PC-3 (cell line): ENCODE results near the gene CSAD. TPM values are rescaled to one million over a fixed set of nuclear protein-coding genes. Genes with fewer than 3 reads are reported as not detected.
"Not testable (repeated sequence)": the region's sequence is repeated elsewhere in the genome, so short reads cannot be mapped to it uniquely, and the experiment has no call there.

Experiments used
- ATAC-seq: fragments of 200-7000 bp; cut with Tn5 transposase; 2 replicates; pipeline ENCODE4 v1.9.1; 2020; ENCODE audit warnings: mild to moderate bottlenecking, moderate library complexity
- BruUV-seq: library from RNA; stranded (reverse); fragments of 400-500 nt; replicated peaks from 2 replicates; lab custom pipeline; 2021; lab: Mats Ljungman, UMichigan
- CTCF ChIA-PET: fragments of 300-600 bp; sonication (Branson Sonifier 250); formaldehyde crosslinking; loops from one replicate; lab custom pipeline; 2022; ENCODE audit warnings: antibody characterized with exemption; lab: Charles Lee
- POLR2A ChIA-PET: fragments of 300-600 bp; sonication (Branson Sonifier 250); formaldehyde crosslinking; loops from one replicate; lab custom pipeline; 2022; ENCODE audit warnings: antibody characterized with exemption; ENCODE audit not compliant: unreplicated experiment; lab: Charles Lee
- DNase-seq: peaks from one replicate; pipeline ENCODE4 v3.0.0-alpha.2; 2015
- H2AFZ ChIP-seq: fragments of 300-600 bp; sonication (generic); 2 replicates; pipeline ENCODE4 v1.6.0; 2016; ENCODE audit warnings: antibody characterized with exemption, low read length
- H3F3A ChIP-seq: fragments of 300-600 bp; sonication (generic); one replicate; pipeline ENCODE4 v1.6.0; 2017; ENCODE audit warnings: antibody characterized with exemption, low read length, control low read depth, mild to moderate bottlenecking; ENCODE audit not compliant: unreplicated experiment
- H3K27ac ChIP-seq: fragments of 300-600 bp; sonication (generic); 2 replicates; pipeline ENCODE4 v1.5.1; 2016; ENCODE audit warnings: mild to moderate bottlenecking, low read length
- H3K27me3 ChIP-seq: fragments of 300-600 bp; sonication (generic); 2 replicates; pipeline ENCODE4 v1.6.1; 2016; ENCODE audit warnings: low read length, mixed read lengths
- H3K36me3 ChIP-seq: fragments of 300-600 bp; sonication (generic); 2 replicates; pipeline ENCODE4 v1.6.1; 2016; ENCODE audit warnings: low read depth, mixed run types, low read length, mixed read lengths
- H3K4me1 ChIP-seq: fragments of 300-600 bp; sonication (generic); 2 replicates; pipeline ENCODE4 v1.5.1; 2016; ENCODE audit warnings: low read length; ENCODE audit not compliant: insufficient read depth
- H3K4me2 ChIP-seq: fragments of 300-600 bp; sonication (generic); 2 replicates; pipeline ENCODE4 v1.6.0; 2016; ENCODE audit warnings: low read length
- H3K4me3 ChIP-seq: fragments of 300-600 bp; sonication (generic); 2 replicates; pipeline ENCODE4 v1.5.1; 2016; ENCODE audit warnings: mild to moderate bottlenecking, low read length, mixed read lengths
- H3K79me2 ChIP-seq: fragments of 300-600 bp; sonication (generic); 2 replicates; pipeline ENCODE4 v1.6.1; 2017; ENCODE audit warnings: low read length, mixed read lengths
- H3K9ac ChIP-seq: fragments of 300-600 bp; sonication (generic); 2 replicates; pipeline ENCODE4 v1.6.0; 2016; ENCODE audit warnings: mild to moderate bottlenecking, low read length
- H3K9me2 ChIP-seq: fragments of 300-600 bp; sonication (generic); replicated peaks from 2 replicates; pipeline ENCODE4 v1.6.1; 2016; ENCODE audit warnings: mixed run types, low read length, mixed read lengths
- H3K9me3 ChIP-seq: fragments of 300-600 bp; sonication (generic); 2 replicates; pipeline ENCODE4 v1.6.1; 2016; ENCODE audit warnings: low read length, mixed read lengths
- H4K20me1 ChIP-seq: fragments of 300-600 bp; sonication (generic); 2 replicates; pipeline ENCODE4 v1.6.1; 2016; ENCODE audit warnings: low read length, mixed read lengths
- CTCF ChIP-seq: fragments of 300-600 bp; sonication (generic); conservative IDR thresholded peaks from 2 replicates; pipeline ENCODE4 v1.5.1; 2017; ENCODE audit warnings: antibody characterized with exemption, low read depth, mild to moderate bottlenecking, low read length
- EZH2 ChIP-seq: fragments of 300-600 bp; sonication (generic); IDR thresholded peaks from one replicate; pipeline ENCODE4 v1.6.1; 2017; ENCODE audit warnings: antibody characterized with exemption, mild to moderate bottlenecking, low read length; ENCODE audit not compliant: unreplicated experiment
- EZH2phosphoT487 ChIP-seq: fragments of 300-600 bp; sonication (generic); IDR thresholded peaks from 2 replicates; pipeline ENCODE4 v1.6.1; 2018; ENCODE audit warnings: mild to moderate bottlenecking, antibody characterized with exemption, low read length, borderline replicate concordance
- intact Hi-C: fragments of 100-400 bp; cut with micrococcal nuclease; formaldehyde crosslinking; loops from 2 replicates; pipeline ENCODE4 v1.9.0; 2023
- total RNA-seq: library from RNA; depleted of rRNA; stranded (reverse); fragments of >200 nt; gene quantifications from 2 replicates; pipeline ENCODE4 v1.2.3, GENCODE V29; 2014; rRNA removed

Gene CSAD
- total RNA-seq, 1 experiment from 2014 or later: 21.5 TPM

- BruUV-seq: no TSS peak
- H2AFZ ChIP-seq: no peak overlapping the region
- no peak overlapping the region for H3K4me2 ChIP-seq
- no peaks in the 10 kb centered on the region for H3K36me3 ChIP-seq
- no peaks in the 10 kb centered on the region for H3K27me3 ChIP-seq
- no peaks in the 10 kb centered on the region for H3K9me3 ChIP-seq
- no peaks in the 10 kb centered on the region for H3K79me2 ChIP-seq
- ChIA-PET POLR2A (no interaction called here), CTCF (no interaction called here)
- no peaks in the 10 kb centered on the region for H3F3A ChIP-seq
- no peak overlapping the region for H3K4me3 ChIP-seq
- H3K27ac ChIP-seq: no peak overlapping the region
- H3K4me1 ChIP-seq: no peaks in the 10 kb centered on the region
- H3K9ac ChIP-seq: no peak overlapping the region
- H3K9me2 ChIP-seq: no peaks in the 10 kb centered on the region
- H4K20me1 ChIP-seq: no peaks in the 10 kb centered on the region
- TF ChIP-seq EZH2phosphoT487 (no peak), CTCF (no peak), EZH2 (no peak)
- ATAC-seq (no peak), DNase-seq (no peak)
- intact Hi-C loops: no loop called here
Observed at GRCh38 chr12:53113951-53114350, 66.8 kb downstream of the CSAD start.

DNA sequence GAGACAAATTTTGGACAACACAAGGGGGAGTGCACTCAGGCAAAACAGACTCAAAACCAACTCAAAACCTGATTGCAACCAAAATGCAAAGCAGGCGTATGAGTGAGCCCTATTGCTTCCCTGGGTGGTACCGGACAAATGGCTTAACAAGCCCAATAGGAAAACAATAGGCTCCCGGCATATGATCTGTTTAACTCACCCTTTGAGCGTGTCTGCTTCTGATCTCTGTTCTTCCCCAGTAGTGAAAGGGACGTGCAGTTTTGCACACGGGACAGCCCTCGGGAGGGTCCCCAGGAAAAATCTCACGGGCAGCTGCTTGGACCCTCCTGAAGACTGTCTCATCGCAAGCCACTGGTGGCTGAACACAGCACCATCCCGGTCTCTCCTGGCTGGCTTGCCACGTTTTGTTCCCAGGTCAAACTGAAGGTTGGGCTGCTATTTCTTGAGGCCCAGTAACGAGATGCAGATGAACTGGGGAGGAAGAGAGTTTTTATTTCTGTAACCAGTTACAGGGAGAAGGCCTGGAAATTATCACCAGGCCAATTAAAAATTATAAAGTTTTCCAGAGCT is 67.5 kb downstream of the CSAD start:
- no peaks in the 10 kb centered on the region for H3K9me3 ChIP-seq
- no peaks in the 10 kb centered on the region for H3K79me2 ChIP-seq
- H3K4me2 ChIP-seq: no peak overlapping the region
- no peak overlapping the region for H2AFZ ChIP-seq
- TF ChIP-seq EZH2phosphoT487 (no peak), EZH2 (no peak), CTCF (no peak)
- intact Hi-C loops: no loop called here
- no peaks in the 10 kb centered on the region for H3K36me3 ChIP-seq
- no peaks in the 10 kb centered on the region for H4K20me1 ChIP-seq
- no peaks in the 10 kb centered on the region for H3K4me1 ChIP-seq
- no peak overlapping the region for H3K27ac ChIP-seq
- no peak for ATAC-seq
- DNase-seq: no peak
- CTCF ChIA-PET: no interaction called here
- H3F3A ChIP-seq: no peaks in the 10 kb centered on the region
- no TSS peak for BruUV-seq
- POLR2A ChIA-PET: no interaction called here
- H3K27me3 ChIP-seq: no peaks in the 10 kb centered on the region
- no peaks in the 10 kb centered on the region for H3K9me2 ChIP-seq
- no peak overlapping the region for H3K4me3 ChIP-seq
- H3K9ac ChIP-seq: no peak overlapping the region

- H2AFZ ChIP-seq, H3K9me3 ChIP-seq, H4K20me1 ChIP-seq, H3K79me2 ChIP-seq, DNase-seq, H3K4me2 ChIP-seq, H3K4me3 ChIP-seq, H3K4me1 ChIP-seq, ATAC-seq, CTCF ChIA-PET, BruUV-seq, H3F3A ChIP-seq, H3K36me3 ChIP-seq, H3K27me3 ChIP-seq, H3K9me2 ChIP-seq, intact Hi-C loops, POLR2A ChIA-PET, H3K9ac ChIP-seq, H3K27ac ChIP-seq: not testable (repeated sequence)
Observed at GRCh38 chr12:53112431-53112830, 68.3 kb downstream of the CSAD start.

Other genes starting within 250 kb of the CSAD start
- gene KRT18, start 231.8 kb downstream of the CSAD start, total RNA-seq: 1,461 and 1,545 TPM in 2 replicates
- 424 and 434 TPM in 2 replicates for gene EIF4B, start 174.5 kb downstream of the CSAD start, total RNA-seq
- gene TNS2, start 130.9 kb downstream of the CSAD start, total RNA-seq: 13.1 and 30.3 TPM in 2 replicates
- gene SPRYD3, start 101.5 kb downstream of the CSAD start, total RNA-seq: 18.5 and 24.1 TPM in 2 replicates
- 256 and 299 TPM in 2 replicates for gene IGFBP6, start 83.3 kb downstream of the CSAD start, total RNA-seq
- 0.07 and 0.86 TPM in 2 replicates for gene SOAT2, start 77.4 kb downstream of the CSAD start, total RNA-seq
- gene ZNF740, start 203 bp downstream of the CSAD start, total RNA-seq: 12.3 and 12.8 TPM in 2 replicates
- 1.9 and 3.4 TPM in 2 replicates for gene ITGB7, start 26.3 kb upstream of the CSAD start, total RNA-seq
- gene RARG, start 51.3 kb upstream of the CSAD start, total RNA-seq: 62.0 and 73.5 TPM in 2 replicates
- 31.6 and 37.3 TPM in 2 replicates for gene ESPL1, start 87.4 kb upstream of the CSAD start, total RNA-seq
- 476 and 519 TPM in 2 replicates for gene PFDN5, start 114.6 kb upstream of the CSAD start, total RNA-seq
- 81.0 and 89.9 TPM in 2 replicates for gene MYG1, start 118.8 kb upstream of the CSAD start, total RNA-seq
- 53.5 and 55.8 TPM in 2 replicates for gene AAAS, start 140.7 kb upstream of the CSAD start, total RNA-seq
- gene SP7, start 155.4 kb upstream of the CSAD start, total RNA-seq: not detected in 2 replicates
- gene SP1, start 199.3 kb upstream of the CSAD start, total RNA-seq: 49.7 and 57.6 TPM in 2 replicates
- gene AMHR2, start 242.9 kb upstream of the CSAD start, total RNA-seq: 0.29 TPM in 1 of 2 replicates, not detected in the other